H54 (cell line): ENCODE measurements around the gene ZBTB7A.

Source experiments
- DNase-seq: peaks from one replicate; pipeline ENCODE4 v3.0.0; 2011; ENCODE audit warnings: low spot score, mixed read lengths; ENCODE audit not compliant: insufficient read length
- FAIRE-seq: peaks from 3 replicates; lab custom pipeline; 2011; peaks lifted over from hg19 to GRCh38; lab: Jason Lieb, UNC
- POLR2A ChIP-seq: IDR thresholded peaks from 2 replicates; pipeline ENCODE4 v1.6.1; 2011; ENCODE audit warnings: low read depth, mild to moderate bottlenecking, low read length

The ZBTB7A gene

DNA sequence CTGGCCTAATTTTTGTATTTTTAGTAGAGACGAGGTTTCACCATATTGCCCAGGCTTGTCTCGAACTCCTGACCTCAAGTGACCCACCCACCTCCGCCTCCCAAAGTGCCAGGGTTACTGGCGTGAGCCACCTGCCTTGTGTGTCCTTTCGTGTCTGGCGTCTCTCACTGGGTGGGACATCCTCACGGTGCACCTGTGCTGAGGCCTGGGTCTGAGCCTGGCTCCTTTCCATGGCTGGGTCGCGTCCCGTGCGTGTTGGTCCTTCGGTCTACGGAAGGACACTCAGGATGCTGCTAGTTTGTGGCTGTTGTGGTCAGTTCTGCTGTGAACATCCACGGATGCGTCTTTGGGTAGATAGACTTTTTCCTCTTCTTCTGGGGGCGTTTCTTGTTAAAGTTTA lies 39.6 kb downstream of the ZBTB7A start:
- DNase-seq (no peak), FAIRE-seq (no peak)
- TF ChIP-seq POLR2A, result no peak

DNA sequence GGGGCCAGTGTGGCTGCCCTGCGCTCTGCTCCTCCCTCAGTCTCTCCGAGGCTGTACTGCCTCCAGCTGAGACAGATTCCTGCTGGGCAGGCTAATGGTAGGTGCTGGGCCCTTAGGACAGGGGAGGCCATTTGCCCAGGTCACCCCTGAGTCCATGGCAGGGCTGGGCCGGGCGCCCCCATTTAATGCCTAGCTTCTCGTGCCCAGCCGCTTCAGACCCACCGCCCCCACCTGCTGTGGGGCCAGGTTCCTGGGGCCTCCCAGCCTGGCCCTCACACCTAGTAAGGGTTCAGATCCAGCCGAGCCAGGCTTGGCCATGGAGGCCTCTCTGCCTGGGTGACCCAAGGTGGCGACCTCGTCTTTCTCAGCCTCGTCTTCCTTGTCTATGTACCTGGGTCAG lies 41.4 kb downstream of the ZBTB7A start:
- no peak for DNase-seq
- no peak for FAIRE-seq
- no peak for TF ChIP-seq POLR2A

DNA sequence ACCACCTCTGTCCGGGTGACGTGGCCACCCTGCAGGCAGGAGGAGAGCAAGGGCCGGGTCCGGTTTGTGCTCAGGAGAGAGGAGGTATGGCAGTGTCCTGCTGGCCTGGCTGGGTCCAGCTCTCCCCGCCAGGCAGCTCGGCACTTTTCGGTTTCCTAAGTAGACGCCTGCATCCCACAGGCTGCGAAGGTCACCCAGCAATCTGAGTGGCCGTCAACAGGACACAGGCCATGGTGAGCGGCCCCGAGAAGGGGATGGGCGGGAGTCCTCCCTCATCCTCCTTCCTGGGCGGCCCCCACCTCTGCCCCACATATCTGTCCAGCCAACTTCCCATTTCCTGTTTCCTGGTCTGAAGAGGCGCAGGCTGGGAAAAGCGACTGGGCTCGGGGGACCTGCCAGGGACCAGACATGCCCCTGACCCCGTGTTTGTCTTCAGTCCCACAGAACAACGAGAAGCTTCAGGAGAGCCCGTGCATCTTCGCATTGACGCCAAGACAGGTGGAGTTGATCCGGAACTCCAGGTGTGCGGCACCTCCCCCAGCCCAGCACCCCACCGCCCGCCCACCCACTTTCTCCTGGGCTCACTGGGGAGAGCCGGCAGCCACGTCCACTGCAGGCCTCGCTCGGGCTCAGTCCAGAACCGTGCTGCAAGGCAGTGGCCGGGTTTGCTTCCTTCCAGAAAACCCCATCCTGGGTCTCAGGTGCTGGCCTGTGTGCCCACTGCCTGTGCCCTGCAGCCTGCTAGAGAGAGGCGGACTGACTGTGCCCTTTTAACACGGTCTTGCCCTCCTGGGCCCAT lies 42.9 kb downstream of the ZBTB7A start:
- DNase-seq (no peak), FAIRE-seq (no peak)
- no peak for TF ChIP-seq POLR2A

DNA sequence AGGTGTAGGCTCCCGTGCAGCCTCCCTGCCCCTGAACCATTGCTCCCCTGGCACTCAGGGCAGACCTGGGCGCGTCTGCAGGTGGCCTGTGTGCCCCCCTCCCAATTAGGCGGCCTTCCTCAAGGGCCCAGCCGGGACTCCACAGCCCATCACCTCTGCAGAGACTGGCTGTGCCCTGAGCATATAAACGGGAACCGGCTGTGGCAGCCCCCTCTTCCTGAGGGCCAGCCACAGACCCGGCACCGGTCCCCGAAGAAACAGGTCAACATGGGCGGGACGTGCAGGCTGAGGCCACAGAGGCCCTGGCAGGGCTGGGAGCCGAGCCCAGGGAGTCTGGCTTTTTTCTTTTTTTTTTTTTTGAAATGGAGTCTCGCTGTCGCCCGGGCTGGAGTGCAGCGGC lies 47.1 kb downstream of the ZBTB7A start:
- DNase-seq (no peak), FAIRE-seq (no peak)
- no peak for TF ChIP-seq POLR2A

DNA sequence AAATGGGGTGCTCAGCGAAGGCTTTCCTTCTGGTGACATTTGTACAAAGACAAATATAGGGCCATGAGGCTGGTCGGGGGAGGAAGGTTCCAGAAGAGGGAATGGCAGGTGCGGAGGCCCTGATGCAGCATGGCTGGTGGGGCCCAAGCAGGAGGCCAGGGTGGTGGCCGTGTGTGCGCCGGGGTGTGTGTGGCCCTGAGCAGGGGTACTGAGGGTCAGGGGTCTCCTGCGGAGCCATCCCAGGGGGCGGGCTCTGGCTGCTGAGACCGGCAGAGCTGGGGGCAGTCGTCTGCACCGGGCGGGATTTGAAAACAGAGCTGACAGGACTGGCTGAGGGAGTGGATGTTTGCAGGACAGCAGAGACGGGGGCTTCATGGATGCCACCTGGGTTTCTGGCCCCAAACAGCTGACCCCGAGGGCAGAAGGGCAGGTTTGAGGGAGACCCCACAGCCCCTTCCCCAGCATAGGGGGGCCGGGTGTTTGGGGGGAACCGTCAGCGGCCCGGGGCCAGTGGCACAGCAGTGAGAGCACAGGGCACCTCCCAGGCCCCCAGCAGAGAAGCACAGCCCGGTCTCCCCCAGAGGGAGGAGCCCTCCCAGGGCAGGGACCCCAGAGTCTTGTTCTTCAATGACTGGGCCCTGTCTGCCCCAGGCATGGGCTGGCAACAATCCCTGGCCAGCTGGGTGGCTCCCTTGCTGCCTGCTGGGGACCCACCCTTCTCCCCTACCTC lies 47.8 kb downstream of the ZBTB7A start:
- DNase-seq, result no peak
- no peak for TF ChIP-seq POLR2A
- FAIRE-seq, result no peak

DNA sequence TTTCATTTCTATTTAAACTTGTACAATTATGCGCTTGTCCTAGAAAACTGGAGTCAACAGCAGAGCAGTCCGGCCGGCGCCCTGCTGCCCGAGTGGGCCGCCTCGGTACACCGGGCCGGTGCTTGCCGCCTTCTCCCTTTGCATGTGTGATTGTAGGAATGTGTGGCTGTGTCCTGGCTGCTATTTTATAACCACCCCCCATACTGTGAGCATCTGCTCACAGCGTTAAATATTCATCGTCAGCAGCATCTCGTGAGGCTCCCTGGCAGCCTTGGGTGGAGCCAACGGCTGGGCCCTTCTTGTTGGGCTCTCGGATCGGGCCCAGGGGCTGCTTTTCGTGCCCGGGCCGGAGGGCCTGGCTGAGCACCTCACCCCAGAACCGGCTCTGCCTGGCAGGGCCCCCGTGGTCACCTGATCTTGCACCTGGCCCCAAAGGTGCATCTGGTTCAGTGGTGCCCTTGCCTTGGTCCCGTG lies 48.5 kb downstream of the ZBTB7A start:
- no peak for TF ChIP-seq POLR2A
- no peak for FAIRE-seq
- no peak for DNase-seq

DNA sequence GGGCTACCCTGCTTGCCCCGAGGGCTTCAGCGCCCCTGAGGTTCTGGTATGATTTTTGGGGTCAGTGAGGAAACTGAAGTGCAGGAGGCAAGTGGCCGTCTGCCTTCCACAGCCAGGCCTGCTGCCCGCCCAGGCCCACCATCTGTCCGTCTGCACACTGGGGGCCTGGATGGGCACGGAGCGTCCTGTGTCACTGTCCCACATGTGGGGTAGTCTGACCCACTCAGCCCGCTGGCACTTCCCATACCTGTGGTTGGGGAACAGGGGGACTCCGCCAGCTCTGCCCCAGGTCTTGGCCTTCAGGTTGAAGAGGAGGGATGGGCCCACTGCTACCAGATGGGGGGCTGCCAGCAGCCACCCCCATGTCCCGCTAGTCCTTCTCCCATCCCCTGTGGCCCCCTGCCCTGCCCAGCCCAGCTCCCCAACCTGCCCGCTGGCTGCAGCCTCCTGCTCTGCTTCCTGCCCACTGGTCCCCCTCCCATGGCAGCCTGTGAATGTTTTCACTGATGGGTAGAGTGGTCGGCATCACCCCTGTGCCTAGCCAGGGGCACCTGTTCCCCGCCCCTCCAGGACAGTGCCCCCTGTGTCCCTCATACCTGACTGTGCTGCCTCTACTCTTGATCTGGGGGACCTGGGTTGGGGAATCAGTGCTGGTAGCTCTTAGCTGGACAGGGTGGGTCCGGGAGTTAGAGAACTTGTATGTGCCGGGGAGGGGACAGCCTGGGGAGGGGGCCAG lies 49.6 kb downstream of the ZBTB7A start:
- DNase-seq, result no peak
- no peak for TF ChIP-seq POLR2A
- no peak for FAIRE-seq

DNA sequence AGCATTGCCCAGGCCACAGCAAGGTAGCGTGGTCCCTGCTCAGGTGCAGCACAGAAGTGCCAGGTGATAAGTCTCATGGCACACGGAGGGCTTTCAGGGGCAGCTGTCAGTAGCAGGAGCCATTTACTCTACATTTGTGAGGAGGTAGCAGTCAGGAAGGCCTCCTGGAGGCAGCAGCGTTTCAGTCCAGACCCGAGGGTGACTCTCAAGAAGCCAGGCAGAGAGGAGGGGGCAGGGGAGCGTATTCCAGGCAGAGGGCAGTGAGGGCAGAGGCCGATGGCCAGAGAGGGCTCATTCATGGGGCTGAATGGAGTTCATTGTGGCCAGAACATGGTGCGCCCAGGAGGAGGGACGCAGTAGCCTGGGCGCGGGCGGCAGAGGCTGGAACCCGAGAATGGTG lies 50.2 kb downstream of the ZBTB7A start:
- DNase-seq (no peak), FAIRE-seq (no peak)
- no peak for TF ChIP-seq POLR2A

DNA sequence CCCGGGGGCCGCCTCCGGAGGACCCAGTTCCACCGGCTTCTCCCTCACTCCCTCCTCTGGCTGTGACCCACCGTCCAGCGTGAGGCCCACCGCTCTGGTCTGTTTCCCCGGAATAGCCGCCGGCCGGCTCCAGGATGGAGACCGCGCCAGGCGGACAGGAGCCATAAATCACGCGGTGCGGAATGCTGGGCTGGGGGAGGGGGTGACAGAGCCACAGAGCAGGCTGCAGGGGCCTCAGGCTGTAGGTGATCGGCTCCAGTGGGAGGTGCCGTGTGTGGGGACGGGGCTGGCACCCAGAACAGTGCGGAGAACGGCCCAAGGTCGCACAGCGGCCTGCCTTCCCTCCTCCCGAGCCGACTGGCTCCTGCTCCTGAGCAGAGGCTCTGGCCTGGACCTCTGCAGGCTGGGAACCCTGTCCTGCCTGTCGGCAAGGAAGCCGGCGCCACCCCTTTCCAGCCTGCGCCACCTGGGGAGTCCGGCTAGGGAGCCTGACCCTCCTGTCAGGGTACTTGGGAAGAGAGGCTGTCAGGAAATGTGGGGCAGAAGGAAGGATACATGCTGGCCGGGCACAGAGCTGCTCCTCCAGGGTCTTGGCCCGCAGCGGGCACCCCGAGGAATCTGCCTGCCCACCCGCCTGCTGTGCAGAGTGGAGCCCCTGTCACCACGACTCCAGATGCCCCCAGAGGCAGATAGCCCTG lies 50.8 kb downstream of the ZBTB7A start:
- no peak for TF ChIP-seq POLR2A
- no peak for DNase-seq
- no peak for FAIRE-seq

DNA sequence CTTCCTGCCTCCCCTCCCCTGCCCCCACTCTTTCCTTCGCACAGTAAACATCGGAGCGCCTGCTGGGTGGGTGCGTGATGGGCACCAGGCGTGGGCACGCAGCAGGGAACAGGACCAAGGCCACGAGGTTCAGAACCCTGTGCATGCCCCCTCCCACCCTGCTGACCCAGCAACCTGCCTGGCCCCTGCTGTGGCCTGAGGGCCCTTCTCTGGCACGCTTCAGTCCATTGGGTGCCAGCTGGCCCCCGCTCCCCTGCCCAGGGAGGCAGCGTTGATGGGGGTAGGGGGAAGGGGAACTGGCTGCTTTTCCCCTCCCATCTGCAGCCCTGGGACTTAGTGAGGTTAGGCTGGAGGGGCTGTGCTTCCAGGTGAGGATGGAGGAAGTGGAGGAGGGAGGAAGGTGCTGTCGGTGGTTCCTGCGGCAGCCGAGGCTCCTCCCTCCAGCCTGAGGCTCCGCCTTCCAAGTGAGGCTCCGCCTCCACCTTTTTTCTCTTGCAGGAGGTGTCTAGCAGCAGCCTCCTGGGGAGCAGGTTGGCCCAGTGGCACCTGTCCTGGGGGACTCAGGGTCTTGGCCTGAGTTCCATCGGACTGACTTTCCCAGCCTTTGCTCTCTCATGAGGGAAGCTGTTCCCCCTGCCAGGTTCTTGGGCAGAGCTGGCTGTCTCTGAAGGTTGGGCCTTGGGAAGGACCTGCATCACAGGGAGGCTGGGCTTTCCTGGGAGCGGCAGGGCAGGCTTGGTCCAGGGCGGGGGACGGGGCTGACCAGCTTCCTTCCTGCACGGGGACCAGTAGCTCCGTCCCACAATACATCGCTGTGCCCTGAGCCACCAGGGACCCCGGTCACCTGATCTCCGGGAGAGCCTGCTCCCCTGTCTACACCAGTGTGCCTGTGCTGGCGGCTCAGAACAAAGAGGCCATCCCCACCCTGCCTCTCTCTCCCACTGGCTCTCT lies 51.9 kb downstream of the ZBTB7A start:
- TF ChIP-seq POLR2A, result no peak
- DNase-seq (no peak), FAIRE-seq (no peak)

DNA sequence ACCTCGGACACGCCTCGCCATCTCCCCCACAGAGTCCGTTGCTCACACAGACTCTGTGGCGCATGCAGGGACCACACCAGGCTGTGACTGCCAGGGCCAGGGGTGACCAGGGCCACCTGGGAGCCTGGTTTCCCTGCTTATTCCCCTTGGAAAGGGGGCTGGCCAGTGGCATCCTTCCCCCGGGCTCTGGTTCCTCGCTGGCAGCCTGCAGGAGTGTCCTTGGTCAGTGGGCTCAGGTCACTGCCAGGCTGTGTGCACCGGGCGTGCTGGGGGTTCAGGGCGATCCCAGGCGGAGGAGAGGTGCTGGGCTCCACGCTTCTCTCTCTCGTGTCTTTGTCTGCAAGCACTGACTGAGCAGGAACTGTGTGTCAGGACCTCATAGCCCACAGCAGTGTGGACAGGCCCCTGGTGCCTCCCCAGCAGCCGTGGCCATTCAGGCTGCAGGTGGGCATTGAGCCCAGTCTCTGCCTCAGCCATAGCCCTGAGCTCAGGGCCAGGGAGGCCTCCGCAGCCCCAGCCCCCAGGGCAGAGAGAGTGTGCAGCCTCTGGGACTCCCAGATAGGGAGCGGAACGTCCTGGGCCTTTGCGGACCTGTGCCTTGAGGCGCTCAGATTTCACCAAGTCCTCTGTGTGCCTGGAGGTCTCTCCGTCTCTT lies 52.7 kb downstream of the ZBTB7A start:
- no peak for DNase-seq
- no peak for TF ChIP-seq POLR2A
- FAIRE-seq, result no peak
